ENCODE results near the gene NF1.

- TF ChIP-seq CTCF (IDR thresholded peaks at IDR 0.05) (no peak), EP300 (IDR thresholded peaks at IDR 0.05) (no peak)
Measured at GRCh38 chr17:31357839-31358394, 263.1 kb downstream of the NF1 start.

Data from gastroesophageal sphincter (tissue), 3 donors.